Measurements from ENCODE around the gene CDH10.

GRCh38 chr5:24505258-24505657 is 139.5 kb downstream of the CDH10 start:
- no peak for TF ChIP-seq EZH2phosphoT487 (IDR thresholded peaks at IDR 0.05; ENCODE audit: borderline replicate concordance)
- TF ChIP-seq CTCF (conservative IDR thresholded peaks at IDR 0.05; ENCODE audit: low read length), result no peak
